ENCODE results near the gene SLC16A1.

- TF ChIP-seq POLR2A (IDR thresholded peaks at IDR 0.05; ENCODE audit: low read depth, low read length): peak; percentile 96
- peak; percentile 96 for TF ChIP-seq POLR2AphosphoS5 (IDR thresholded peaks at IDR 0.05; ENCODE audit: low read depth, low read length)
- TF ChIP-seq SPI1 (IDR thresholded peaks at IDR 0.05; ENCODE audit: low read depth, low read length): no peak
- peak; percentile 8; the same call in 1 of the 2 replicates for TF ChIP-seq POU2F2 (IDR thresholded peaks at IDR 0.05; ENCODE audit: low read depth, low read length)
- peak; percentile 73 for TF ChIP-seq TAF1 (IDR thresholded peaks at IDR 0.05; ENCODE audit: low read depth, low read length)
Measured at GRCh38 chr1:112955773-112956543, at the start of gene SLC16A1.

Data from GM12891 (cell line).